Measurements from ENCODE around the gene MRPS16.
"Not testable (repeated sequence)": the region's sequence is repeated elsewhere in the genome, so short reads cannot be mapped to it uniquely, and the experiment has no call there.

The MRPS16 gene

GRCh38 chr10:73252445-73253224 lies at the start of gene MRPS16:
Gene MRPS16, minus strand, starts transcription at chr10:73252644. Its CDS starts 162 bp downstream, at chr10:73252482.
- peak; percentile 86 for DNase-seq

- no peak for DNase-seq
Measured at GRCh38 chr10:73296946-73297345, 44.5 kb upstream of the MRPS16 start.

- no peak for DNase-seq
Measured at GRCh38 chr10:73293461-73293860, 41.0 kb upstream of the MRPS16 start.

DNA sequence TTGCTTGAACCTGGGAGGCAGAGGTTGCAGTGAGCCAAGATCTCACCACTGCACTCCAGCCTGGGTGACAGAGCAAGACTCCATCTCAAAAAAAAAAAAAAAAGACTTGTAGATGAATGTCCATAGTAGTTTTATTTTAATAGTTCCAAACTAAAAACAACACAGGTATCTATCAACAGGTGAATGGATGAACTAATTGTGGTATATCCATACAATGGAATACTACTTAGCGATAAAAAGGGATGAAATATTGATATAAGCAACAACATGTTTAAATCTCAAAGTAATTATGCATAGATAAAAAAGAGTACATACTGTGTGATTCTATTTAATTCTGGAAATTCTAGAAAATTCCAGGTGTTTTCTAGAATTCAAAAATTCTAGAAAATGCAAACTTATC lies 37.5 kb upstream of the MRPS16 start:
- DNase-seq: no peak

- DNase-seq: no peak
Measured at GRCh38 chr10:73287441-73287840, 35.0 kb upstream of the MRPS16 start.

GRCh38 chr10:73281097-73281496 lies 28.7 kb upstream of the MRPS16 start:
- DNase-seq: no peak

GRCh38 chr10:73264423-73264822 lies 12.0 kb upstream of the MRPS16 start:
- no peak for DNase-seq

GRCh38 chr10:73263693-73264347 lies 11.4 kb upstream of the MRPS16 start:
- no peak for DNase-seq

DNA sequence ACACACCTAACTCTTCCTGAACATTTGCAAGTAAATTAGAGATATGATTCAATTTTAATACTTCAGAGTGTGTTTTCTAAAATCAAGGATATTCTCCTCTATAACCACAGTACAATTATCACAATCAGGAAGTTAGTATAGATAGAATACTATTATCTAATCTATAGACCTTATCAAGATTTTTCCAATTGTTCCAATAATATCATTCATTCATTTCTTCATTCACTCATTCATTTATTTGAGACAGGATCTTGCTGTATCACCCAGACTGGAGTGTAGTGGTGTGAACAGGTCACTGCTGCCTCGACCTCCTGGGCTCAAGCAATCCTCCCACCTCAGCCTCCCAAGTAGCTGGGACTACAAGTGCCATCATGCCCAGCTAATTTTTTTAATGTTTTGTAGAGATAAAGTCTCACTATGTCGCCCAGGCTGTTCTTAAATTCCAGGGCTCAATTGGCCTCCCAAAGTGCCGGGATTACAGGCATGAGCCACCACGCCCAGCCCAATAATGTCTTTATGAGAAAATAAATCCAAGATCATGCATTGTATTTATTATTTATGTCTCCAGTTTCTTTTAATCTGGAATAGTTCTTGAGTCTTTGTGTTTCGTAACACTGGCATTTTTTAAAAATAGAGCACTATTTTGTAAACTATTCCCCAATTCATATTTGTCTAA lies 10.6 kb upstream of the MRPS16 start:
- DNase-seq: no peak

- no peak for DNase-seq
Measured at GRCh38 chr10:73262105-73262730, 9.8 kb upstream of the MRPS16 start.

DNA sequence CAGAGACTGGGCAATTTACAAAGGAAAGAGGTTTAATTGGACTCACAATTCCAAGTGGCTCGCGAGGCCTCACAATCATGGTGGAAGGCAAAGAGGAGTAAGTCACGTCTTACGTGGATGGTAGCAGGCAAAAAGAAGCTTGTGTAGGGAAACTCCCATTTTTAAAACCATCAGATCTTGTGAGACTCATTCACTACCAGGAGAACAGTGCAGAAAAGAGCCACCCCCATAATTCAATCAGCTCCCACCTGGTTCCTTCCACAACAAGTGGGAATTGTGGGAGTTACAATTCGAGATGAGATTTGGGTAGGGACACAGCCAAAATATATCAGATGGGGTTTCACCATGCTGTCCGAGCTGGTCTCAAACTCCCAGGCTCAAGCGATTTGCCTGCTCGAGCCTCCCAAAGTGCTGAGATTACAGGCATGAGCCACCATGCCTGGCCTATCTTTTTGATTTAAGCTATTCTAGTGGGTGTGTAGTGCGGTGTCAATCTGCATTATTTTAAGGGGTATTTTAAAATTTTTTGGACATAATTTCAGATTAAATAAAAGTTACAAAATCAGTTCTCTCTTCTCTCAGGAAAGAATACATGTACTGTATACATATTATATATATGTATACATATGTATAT lies 9.0 kb upstream of the MRPS16 start:
- no peak for DNase-seq

DNA sequence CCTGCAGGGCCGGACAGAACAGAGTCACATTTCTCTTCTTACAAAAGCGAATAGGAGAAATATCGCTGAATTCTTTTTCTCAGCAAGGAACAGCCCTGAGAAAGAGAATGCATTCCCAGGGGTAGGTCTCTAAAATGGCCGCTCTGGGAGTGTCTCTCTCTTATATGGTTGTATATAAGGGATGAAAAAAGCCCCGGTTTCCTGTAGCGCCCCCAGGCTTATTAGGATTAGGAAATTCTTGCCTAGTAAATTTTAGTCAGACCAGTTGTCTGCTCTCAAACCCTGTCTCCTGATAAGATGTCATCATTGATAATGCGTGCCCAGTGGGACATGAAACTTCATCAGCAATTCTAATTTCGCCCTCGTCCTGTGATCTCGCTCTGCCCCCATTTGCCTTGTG lies 6.2 kb upstream of the MRPS16 start:
- DNase-seq: not testable (repeated sequence)

DNA sequence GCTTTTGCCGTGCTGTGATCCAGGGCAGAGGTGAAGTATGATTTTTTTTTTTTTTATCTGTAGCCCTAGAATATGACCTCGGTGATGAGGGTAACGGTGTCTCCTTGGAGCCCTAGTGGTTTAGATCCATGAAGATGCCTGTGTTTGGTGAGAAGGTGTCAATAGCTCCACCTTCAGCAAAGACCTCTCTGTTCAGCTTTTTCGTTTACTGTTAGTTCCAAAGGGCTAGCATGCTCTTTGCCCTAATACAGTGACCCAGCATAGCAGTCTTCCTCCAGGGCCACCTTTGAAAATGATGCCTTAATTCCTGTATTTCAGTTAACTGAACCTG lies 746 bp upstream of the MRPS16 start:
- no peak for DNase-seq

DNA sequence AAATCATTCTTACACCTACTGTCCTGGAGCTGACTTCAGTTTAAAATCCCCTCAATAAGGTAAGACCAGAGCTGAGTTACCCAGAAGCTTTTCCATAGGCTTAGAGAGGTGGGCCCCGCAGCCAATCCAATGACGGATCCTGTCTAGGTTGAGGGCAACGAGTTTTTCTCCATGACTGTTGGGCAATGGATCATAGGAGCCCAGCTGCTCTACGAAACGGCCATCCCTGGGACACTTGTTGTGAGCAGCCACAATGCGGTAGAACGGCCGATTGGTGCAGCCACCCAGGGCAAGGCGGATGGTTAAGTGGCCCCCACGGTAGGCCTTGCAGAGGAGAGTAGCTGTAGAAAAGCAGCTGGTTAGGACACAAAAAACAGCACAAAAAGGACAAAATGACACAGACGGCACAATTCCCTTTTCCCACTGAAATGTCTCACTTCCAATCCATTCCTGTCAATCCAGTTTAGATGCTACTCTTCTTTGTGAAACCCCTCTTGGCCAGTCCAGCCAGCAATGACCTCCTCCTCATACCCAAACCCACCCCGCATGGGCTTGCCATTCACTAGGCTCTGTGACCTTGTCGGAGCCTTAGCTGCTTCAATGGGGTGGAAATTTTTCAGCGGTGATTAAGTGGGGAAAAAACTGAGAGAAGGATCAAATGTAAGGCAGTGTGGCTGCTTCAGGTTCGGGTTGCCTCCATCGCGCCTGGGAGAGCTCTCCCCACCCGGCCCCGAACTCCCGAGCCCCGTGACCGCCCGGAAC lies 580 bp downstream of the MRPS16 start:
- no peak for DNase-seq

- no peak for DNase-seq
Measured at GRCh38 chr10:73248259-73248724, 4.2 kb downstream of the MRPS16 start.

GRCh38 chr10:73247509-73248258 lies 4.8 kb downstream of the MRPS16 start:
- DNase-seq: no peak

DNA sequence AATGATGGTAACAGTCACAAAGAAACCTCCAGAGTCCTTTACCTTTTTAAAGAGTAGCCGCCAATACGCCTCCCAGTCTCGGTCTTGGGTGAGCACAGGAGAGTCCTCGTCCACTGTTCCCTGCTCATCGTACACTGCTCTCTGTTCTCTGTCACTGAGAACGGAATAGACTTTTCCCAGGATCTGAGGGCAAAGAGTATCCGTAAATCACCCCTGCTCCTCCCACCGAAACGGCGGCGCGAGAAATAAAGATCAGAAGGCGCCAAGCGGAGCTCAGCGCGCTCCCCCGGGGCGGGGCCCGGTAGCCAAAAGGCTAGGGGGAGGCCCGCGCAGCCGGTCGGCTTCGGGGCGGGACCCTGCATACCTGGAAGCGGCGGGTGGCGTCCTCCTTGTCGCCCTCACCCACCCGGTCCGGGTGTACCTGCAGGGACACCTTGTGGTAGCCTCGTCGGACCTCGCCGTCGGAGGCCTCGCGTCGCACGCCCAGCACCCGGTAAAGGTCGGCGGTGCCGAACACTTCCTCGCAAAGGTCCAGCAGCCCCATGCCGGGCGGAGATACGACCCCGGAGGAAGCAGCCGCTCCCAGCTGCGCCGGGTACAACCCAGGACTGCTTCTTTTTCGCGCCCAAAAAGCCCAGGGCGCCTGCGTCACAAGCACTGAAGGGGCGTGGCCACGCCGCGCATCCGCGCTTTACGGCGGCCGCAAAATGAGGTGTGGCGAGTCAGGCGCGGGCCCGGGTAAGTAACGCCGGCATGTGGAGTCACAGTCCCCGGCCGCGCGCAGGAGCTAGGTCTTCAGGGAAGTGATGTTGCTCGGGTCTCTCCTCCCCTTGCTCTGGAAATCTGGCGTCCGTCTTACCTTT lies 5.6 kb downstream of the MRPS16 start, which contains the start of gene DNAJC9:
Gene DNAJC9 (minus strand): TSS at position 610 of the 863 bp plus-strand sequence. CDS start 66 bp downstream, at position 544.
- DNase-seq: peak; percentile 95

DNA sequence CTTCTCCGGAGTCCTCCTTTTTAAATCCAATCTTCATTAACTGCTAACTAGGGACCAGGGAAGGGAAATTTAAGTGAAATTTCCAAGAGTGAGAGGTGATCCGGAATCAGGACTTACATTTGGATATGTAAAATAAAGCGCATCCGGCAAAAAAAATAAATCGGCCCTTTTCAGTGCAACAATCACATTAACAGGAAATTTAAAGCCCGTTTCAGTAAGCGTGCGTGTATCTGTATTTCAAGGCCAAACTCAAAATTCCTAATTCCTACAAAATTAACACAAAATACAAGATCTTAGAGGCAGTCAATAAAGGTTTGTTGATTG lies 6.2 kb downstream of the MRPS16 start:
- DNase-seq: no peak

DNA sequence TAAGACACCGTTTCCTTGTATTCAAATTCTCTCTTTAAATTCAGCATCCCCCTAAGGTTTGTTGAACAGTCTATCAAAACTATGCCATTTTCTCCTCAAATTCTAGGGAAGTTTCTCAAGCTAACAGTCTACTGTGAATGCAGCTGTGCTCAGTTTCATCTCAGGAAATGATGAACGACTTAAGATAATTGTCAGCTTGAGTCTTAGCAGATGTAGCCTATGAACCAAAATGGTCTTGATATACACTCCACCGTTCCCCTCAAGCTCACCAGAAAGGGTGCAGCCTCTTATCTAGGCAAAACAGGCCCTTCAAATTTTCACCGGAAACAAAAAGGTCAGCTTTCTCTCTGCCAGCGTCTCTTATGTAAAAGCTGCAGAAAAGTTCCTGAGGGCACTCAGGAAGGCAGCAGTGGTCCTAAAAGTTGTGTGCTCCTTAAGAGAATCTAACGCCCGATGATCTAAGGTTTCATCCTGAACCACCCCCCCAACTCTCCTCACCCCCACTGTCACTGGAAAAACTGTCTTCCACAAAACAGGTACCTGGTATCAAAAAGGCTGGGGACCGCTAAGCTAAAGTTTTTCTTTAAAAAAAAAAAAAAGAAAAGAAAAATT lies 7.5 kb downstream of the MRPS16 start:
- DNase-seq: no peak

DNA sequence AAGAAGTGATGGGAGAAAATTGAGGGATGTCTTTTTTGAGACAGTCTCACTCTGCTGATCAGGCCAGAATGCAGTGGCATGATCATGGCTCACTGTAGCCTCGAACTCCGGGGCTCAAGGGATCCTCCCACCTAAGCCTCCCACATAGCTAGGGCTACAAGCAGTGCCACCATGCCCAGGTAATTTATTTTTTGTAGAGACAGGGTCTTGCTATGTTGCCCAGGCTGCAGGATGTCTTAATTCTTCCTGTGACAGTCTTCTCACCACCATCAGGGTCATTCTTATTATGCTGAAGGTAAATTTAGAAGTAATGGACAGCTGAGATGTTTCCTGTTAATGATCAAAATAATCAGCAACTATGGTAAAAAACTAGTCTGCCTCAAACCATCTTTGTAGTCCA lies 12.5 kb downstream of the MRPS16 start:
- no peak for DNase-seq

Data from activated CD4-positive, alpha-beta T cell treated with anti-CD3 and anti-CD28 coated beads for 1 hour (primary cell).